A549 (cell line): ENCODE data around the gene KIF18A. TPM values are rescaled to one million over a fixed set of nuclear protein-coding genes. Genes with fewer than 3 reads are reported as not detected.

Experiments
- ATAC-seq, 2 experiments: fragments of 200-7000 bp in 1 of 2; fragments of >200 bp in 1 of 2; cut with Nextera tagmentation in 1 of 2; cut with Tn5 transposase in 1 of 2; 3 replicates each; pipeline versions ENCODE4 v1.8.0 to v1.9.1; 2018 to 2020; ENCODE audit warnings: mild to moderate bottlenecking in 1 of 2, moderate library complexity in 1 of 2
- CTCF ChIA-PET: fragments of 300-600 bp; sonication (Branson Sonifier 250); formaldehyde crosslinking; extraction: SDS; loops from one replicate; lab custom pipeline; 2021; ENCODE audit warnings: antibody characterized with exemption, inconsistent platforms; lab: Yijun Ruan, JAX
- POLR2A ChIA-PET: fragments of 350-600 bp; formaldehyde crosslinking; extraction: SDS; loops from one replicate; lab custom pipeline; 2021; ENCODE audit warnings: antibody characterized with exemption, inconsistent platforms; lab: Yijun Ruan, JAX
- DNase-seq, 2 experiments: peaks; one replicate each; pipeline versions ENCODE4 v3.0.0 to v3.0.0-alpha.2; 2011 to 2016; ENCODE audit warnings: low read depth in 1 of 2, low spot score in 1 of 2
- FAIRE-seq: peaks from 2 replicates; lab custom pipeline; 2011; peaks lifted over from hg19 to GRCh38; lab: Jason Lieb, UNC
- H3K27ac ChIP-seq, 2 experiments: fragments of >200 bp; sonication (Bioruptor Twin); formaldehyde crosslinking; 3 replicates each; pipeline ENCODE4 v1.5.1; 2016 to 2017
- H3K4me1 ChIP-seq: fragments of >200 bp; sonication (Bioruptor Twin); formaldehyde crosslinking; 3 replicates; pipeline ENCODE4 v1.6.1; 2016
- H3K4me2 ChIP-seq: fragments of >200 bp; sonication (Bioruptor Twin); formaldehyde crosslinking; 3 replicates; pipeline ENCODE4 v1.6.1; 2016
- H3K4me3 ChIP-seq: fragments of >200 bp; sonication (Bioruptor Twin); formaldehyde crosslinking; 3 replicates; pipeline ENCODE4 v1.5.1; 2016
- H3K9me3 ChIP-seq: fragments of >200 bp; sonication (Bioruptor Twin); formaldehyde crosslinking; 3 replicates; pipeline ENCODE4 v1.6.1; 2016
- CBX2 ChIP-seq: fragments of 200-600 bp; sonication (generic); IDR thresholded peaks from 2 replicates; pipeline ENCODE4 v1.6.1; 2016; ENCODE audit warnings: low read depth, mild to moderate bottlenecking, borderline replicate concordance
- CBX8 ChIP-seq: fragments of 200-600 bp; sonication (generic); IDR thresholded peaks from 2 replicates; pipeline ENCODE4 v1.6.1; 2016
- CEBPB ChIP-seq, 2 experiments: fragments of >200 bp in 1 of 2; sonication (Bioruptor Twin) in 1 of 2; formaldehyde crosslinking in 1 of 2; IDR thresholded peaks; 2 replicates each; pipeline ENCODE4 v1.6.1; 2012 to 2016
- ESRRA ChIP-seq: fragments of 150-350 bp; IDR thresholded peaks from 2 replicates; pipeline ENCODE4 v1.6.1; 2014; ENCODE audit warnings: mild to moderate bottlenecking, low read length, borderline replicate concordance
- FOSB ChIP-seq: fragments of 250-450 bp; sonication (Bioruptor Pico); IDR thresholded peaks from 2 replicates; pipeline ENCODE4 v1.5.0; 2020; ENCODE audit warnings: mild to moderate bottlenecking, moderate library complexity
- FOXS1 ChIP-seq: fragments of 250-450 bp; sonication (Bioruptor Pico); IDR thresholded peaks from 2 replicates; pipeline ENCODE4 v1.5.0; 2020; ENCODE audit warnings: mild to moderate bottlenecking, moderate library complexity
- JUN ChIP-seq, 2 experiments: fragments of >200 bp; sonication (Bioruptor Twin); formaldehyde crosslinking; IDR thresholded peaks; 2 replicates in 1 of 2; 3 replicates in 1 of 2; pipeline ENCODE4 v1.6.1; 2016 to 2017
- JUNB ChIP-seq: fragments of >200 bp; sonication (Bioruptor Twin); formaldehyde crosslinking; IDR thresholded peaks from 2 replicates; pipeline ENCODE4 v1.6.1; 2016
- MAFK ChIP-seq: fragments of 450-650 bp; IDR thresholded peaks from 2 replicates; pipeline ENCODE4 v1.6.1; 2014; ENCODE audit not compliant: partially characterized antibody
- NFE2L2 ChIP-seq: fragments of 150-350 bp; conservative IDR thresholded peaks from 2 replicates; pipeline ENCODE4 v1.6.1; 2014; ENCODE audit warnings: low read length
- NR3C1 ChIP-seq: fragments of >200 bp; sonication (Bioruptor Twin); formaldehyde crosslinking; IDR thresholded peaks from 3 replicates; pipeline ENCODE4 v1.6.1; 2017
- RARB ChIP-seq: fragments of 250-450 bp; sonication (Bioruptor Pico); IDR thresholded peaks from 2 replicates; pipeline ENCODE4 v1.8.0; 2021; ENCODE audit warnings: mild to moderate bottlenecking, moderate library complexity
- RNF2 ChIP-seq: fragments of 200-600 bp; sonication (generic); IDR thresholded peaks from 2 replicates; pipeline ENCODE4 v1.6.1; 2016; ENCODE audit warnings: low read depth, mild to moderate bottlenecking, antibody characterized with exemption, moderate library complexity, borderline replicate concordance
- SREBF2 ChIP-seq: fragments of 450-650 bp; IDR thresholded peaks from 2 replicates; pipeline ENCODE4 v1.6.1; 2014; ENCODE audit warnings: mild to moderate bottlenecking, moderate library complexity
- ZFP36 ChIP-seq: fragments of 450-650 bp; IDR thresholded peaks from 2 replicates; pipeline ENCODE4 v1.6.1; 2014; ENCODE audit warnings: borderline replicate concordance; ENCODE audit not compliant: partially characterized antibody
- WGBS: methylation state at CpG from one replicate; pipeline ENCODE4 v1.1.6; 2017; ENCODE audit errors: missing lambda C conversion rate; 5-methylcytosine and 5-hydroxymethylcytosine counted together
- polyA plus RNA-seq, 4 experiments: library from polyadenylated mRNA; depleted of rRNA in 3 of 4; stranded (reverse); fragments of >200 nt; fragmentation: RNase III in 1 of 4; extraction: RNeasy Plus Mini Kit Qiagen cat#74134 plus additional on column Dnase treatment in 1 of 4; gene quantifications; 2 replicates in 3 of 4; 3 replicates in 1 of 4; pipeline ENCODE4 v1.2.3, GENCODE V29; 2011 to 2017
- TF ChIP-seq, protein P1 (sequence below): IDR thresholded peaks from 2 replicates; pipeline ENCODE4 v1.6.1; 2012; ENCODE audit warnings: low read depth, borderline replicate concordance
- TF ChIP-seq, protein P2 (sequence below): IDR thresholded peaks from 2 replicates; pipeline ENCODE4 v1.6.1; 2012
- TF ChIP-seq, protein P3 (sequence below): fragments of >200 bp; sonication (Bioruptor Twin); formaldehyde crosslinking; IDR thresholded peaks from 3 replicates; pipeline ENCODE4 v1.6.1; 2016
- TF ChIP-seq, protein P4 (sequence below): fragments of 450-650 bp; IDR thresholded peaks from 2 replicates; pipeline ENCODE4 v1.6.1; 2014; ENCODE audit warnings: antibody characterized with exemption

The KIF18A gene
- polyA plus RNA-seq, 2 of the 4 experiments (the other 2 are of a cell fraction), result 24.8 to 47.2 TPM

DNA sequence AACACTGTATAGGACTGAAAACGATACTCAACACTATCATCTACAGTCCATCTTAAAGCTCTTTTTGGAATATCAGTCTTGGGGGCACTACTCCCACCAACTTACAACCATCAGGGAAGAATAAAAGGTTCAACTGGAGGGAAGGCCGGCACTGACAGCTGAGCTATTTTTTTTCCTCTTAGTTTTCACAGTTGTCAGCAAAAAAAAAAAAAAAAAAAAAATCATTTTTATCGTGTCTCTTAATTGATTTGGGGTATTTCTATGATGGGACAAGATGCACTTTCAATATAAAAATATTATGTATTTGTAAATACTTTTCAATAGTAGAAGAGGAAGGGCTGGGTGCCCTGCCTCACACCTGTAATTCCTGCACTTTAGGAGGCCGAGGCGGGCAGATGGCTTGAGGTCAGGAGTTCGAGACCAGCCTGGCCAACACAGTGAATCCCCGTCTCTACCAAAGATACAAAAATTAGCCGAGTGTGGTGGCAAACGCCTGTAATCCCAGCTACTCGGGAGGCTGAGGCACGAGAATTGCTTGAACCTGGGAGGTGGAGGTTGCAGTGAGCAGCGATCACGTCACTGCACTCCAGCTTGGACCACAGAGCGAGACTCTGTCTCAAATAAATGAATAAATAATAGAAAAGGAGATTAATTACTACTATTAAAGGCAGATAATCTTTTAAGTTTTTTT is 1.5 kb downstream of the KIF18A start:
- ChIA-PET CTCF (interaction anchor here (0.6 to 4.1 kb wide), 3 partner anchors 406 to 1228 kb away, joined by 3 to 23 read pairs (median 5); partner anchors contain the start of gene BDNF), POLR2A (interaction anchor here (0.6 to 3.3 kb wide), 9 partner anchors 12 to 1188 kb away, joined by 3 to 48 read pairs (median 4); no protein-coding TSS in a partner anchor)
- Histone ChIP-seq H3K4me3 (peak overlapping the region; percentile 59), H3K4me1 (peaks cover 57% of the 10 kb centered on the region), H3K4me2 (peak overlapping the region; percentile 72), H3K9me3 (no peaks in the 10 kb centered on the region), H3K27ac (peak overlapping the region; percentile 70 to 82)
- TF ChIP-seq, protein P1, sequence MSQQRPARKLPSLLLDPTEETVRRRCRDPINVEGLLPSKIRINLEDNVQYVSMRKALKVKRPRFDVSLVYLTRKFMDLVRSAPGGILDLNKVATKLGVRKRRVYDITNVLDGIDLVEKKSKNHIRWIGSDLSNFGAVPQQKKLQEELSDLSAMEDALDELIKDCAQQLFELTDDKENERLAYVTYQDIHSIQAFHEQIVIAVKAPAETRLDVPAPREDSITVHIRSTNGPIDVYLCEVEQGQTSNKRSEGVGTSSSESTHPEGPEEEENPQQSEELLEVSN, result no peak
- TF ChIP-seq MAFK, result peak; percentile 82
- ATAC-seq, result no peak
- WGBS, result 44% methylated on average over 14 of the region's 14 CpGs
- no peak for FAIRE-seq
- no peak for DNase-seq

DNA sequence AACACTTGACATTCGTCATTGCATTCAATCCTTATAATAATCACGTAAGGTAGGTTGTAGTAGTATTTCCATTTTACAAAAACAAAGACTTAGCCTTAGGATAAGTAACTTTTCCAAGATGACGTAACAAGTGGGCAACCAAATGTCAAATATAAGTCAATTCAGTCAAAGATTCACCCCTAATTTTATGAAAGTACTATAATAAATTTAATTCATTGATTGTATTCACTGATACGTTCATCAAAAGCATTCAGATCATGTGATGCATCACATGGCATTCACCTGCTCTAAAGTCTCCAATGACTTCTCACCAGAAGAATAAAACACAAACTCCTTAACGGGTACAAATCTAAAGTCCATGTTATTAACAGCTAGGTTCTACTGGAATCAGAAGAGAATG is 2.1 kb downstream of the KIF18A start:
- peak overlapping the region; percentile 70 to 82 for H3K27ac ChIP-seq
- peak in 1 of 2 experiments; percentile 52 for DNase-seq

DNA sequence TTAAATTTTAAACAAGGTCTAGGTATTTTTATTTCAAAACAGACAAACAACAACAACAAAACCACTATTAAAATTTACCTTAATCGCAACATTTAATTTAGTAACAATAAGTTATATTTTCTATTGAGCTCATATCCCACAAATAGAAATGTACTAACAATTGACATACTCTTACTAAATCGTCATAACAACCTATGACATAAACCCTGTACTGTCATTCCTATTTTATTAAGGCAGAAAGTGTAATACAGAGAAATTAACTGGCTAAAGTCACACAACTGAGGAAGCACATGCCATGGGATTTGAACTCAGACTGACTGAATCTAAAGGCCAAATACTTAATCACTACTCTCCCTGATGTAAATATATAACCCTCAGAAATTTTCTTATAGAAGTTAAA is 3.0 kb downstream of the KIF18A start:
- ATAC-seq (no peak), FAIRE-seq (no peak), DNase-seq (no peak)
- H3K4me1 ChIP-seq, result peaks cover 62% of the 10 kb centered on the region
- H3K4me2 ChIP-seq, result peak overlapping the region; percentile 72
- H3K9me3 ChIP-seq, result no peaks in the 10 kb centered on the region
- no peak for TF ChIP-seq SREBF2
- TF ChIP-seq CBX8, result no peak
- TF ChIP-seq FOSB, result no peak
- TF ChIP-seq, protein P2, sequence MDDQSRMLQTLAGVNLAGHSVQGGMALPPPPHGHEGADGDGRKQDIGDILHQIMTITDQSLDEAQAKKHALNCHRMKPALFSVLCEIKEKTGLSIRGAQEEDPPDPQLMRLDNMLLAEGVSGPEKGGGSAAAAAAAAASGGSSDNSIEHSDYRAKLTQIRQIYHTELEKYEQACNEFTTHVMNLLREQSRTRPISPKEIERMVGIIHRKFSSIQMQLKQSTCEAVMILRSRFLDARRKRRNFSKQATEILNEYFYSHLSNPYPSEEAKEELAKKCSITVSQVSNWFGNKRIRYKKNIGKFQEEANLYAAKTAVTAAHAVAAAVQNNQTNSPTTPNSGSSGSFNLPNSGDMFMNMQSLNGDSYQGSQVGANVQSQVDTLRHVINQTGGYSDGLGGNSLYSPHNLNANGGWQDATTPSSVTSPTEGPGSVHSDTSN, result no peak
- no peak for TF ChIP-seq ESRRA
- TF ChIP-seq JUN (IDR thresholded peaks at IDR 0.05), result no peak
- TF ChIP-seq, protein P3, sequence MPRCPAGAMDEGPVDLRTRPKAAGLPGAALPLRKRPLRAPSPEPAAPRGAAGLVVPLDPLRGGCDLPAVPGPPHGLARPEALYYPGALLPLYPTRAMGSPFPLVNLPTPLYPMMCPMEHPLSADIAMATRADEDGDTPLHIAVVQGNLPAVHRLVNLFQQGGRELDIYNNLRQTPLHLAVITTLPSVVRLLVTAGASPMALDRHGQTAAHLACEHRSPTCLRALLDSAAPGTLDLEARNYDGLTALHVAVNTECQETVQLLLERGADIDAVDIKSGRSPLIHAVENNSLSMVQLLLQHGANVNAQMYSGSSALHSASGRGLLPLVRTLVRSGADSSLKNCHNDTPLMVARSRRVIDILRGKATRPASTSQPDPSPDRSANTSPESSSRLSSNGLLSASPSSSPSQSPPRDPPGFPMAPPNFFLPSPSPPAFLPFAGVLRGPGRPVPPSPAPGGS, result no peak
- TF ChIP-seq RARB, result no peak
- TF ChIP-seq, protein P1, result no peak
- TF ChIP-seq JUNB, result no peak
- TF ChIP-seq, protein P4, sequence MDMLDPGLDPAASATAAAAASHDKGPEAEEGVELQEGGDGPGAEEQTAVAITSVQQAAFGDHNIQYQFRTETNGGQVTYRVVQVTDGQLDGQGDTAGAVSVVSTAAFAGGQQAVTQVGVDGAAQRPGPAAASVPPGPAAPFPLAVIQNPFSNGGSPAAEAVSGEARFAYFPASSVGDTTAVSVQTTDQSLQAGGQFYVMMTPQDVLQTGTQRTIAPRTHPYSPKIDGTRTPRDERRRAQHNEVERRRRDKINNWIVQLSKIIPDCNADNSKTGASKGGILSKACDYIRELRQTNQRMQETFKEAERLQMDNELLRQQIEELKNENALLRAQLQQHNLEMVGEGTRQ, result no peak
- no peak for TF ChIP-seq NR3C1
- no peak for TF ChIP-seq RNF2
- POLR2A ChIA-PET, result no interaction called here
- H3K27ac ChIP-seq, result peak overlapping the region; percentile 48 to 70; a peak in 2 of 6 replicates
- peak overlapping the region; percentile 59; the same call in 1 of the 3 replicates for H3K4me3 ChIP-seq
- 50% methylated on average over 2 of the region's 2 CpGs for WGBS
- CTCF ChIA-PET, result interaction anchor here (4.1 kb wide), 1 partner anchor 405 kb away, joined by 23 read pairs; the partner anchor contains the start of gene BDNF

More for the DNA sequence above, 2.1 kb downstream of the KIF18A start:
- ChIA-PET CTCF (interaction anchor here (4.1 kb wide), 1 partner anchor 406 kb away, joined by 23 read pairs; the partner anchor contains the start of gene BDNF), POLR2A (interaction anchor here (0.6 to 3.3 kb wide), 9 partner anchors 11 to 1188 kb away, joined by 3 to 48 read pairs (median 4); no protein-coding TSS in a partner anchor)
- ATAC-seq (no peak), FAIRE-seq (no peak)
- H3K4me1 ChIP-seq, result peaks cover 57% of the 10 kb centered on the region
- H3K9me3 ChIP-seq, result no peaks in the 10 kb centered on the region
- H3K4me2 ChIP-seq, result peak overlapping the region; percentile 72
- H3K4me3 ChIP-seq, result peak overlapping the region; percentile 59
- WGBS, result 17% methylated on average over 5 of the region's 5 CpGs
- TF ChIP-seq CEBPB (IDR thresholded peaks at IDR 0.05) (no peak), ZFP36 (no peak), FOXS1 (CRISPR knock-in tag) (no peak), NFE2L2 (no peak), CBX2 (no peak)
- TF ChIP-seq, protein P4, result peak; percentile 97
